Measurements from ENCODE around the gene MSH3. TPM values are rescaled to one million over a fixed set of nuclear protein-coding genes. Genes with fewer than 3 reads are reported as not detected.

The MSH3 gene
- total and polyA plus RNA-seq, 2 of the 8 experiments (the other 6 are each of a cell fraction or from before 2014, with no cell fraction given) = 3.6 to 22.6 TPM

GRCh38 chr5:80715887-80716286 is 61.4 kb downstream of the MSH3 start (continued):
- TF ChIP-seq CHD7 (IDR thresholded peaks at IDR 0.05; ENCODE audit: insufficient replicate concordance, low read length) (no peak), RNF2 (IDR thresholded peaks at IDR 0.05; ENCODE audit: borderline replicate concordance, low read depth, low read length, missing control alignments, poor library complexity, severe bottlenecking) (no peak), ATF3 (IDR thresholded peaks at IDR 0.05; ENCODE audit: insufficient read depth, low read depth, low read length) (no peak)

Data from H1 (cell line).